Coronary artery (tissue), 2 donors: ENCODE measurements around the gene KEL.

Experiments used
- DNase-seq: peaks from one replicate; pipeline ENCODE4 v3.0.0-alpha.2; 2017; ENCODE audit warnings: low spot score
- H3K27ac ChIP-seq, 2 donors: fragments of 200-600 bp; sonication (generic); one replicate each; pipeline ENCODE4 v1.5.1; 2016 to 2019
- H3K4me3 ChIP-seq: fragments of 200-600 bp; sonication (generic); 2 replicates; pipeline ENCODE4 v1.5.1; 2016; ENCODE audit warnings: mild to moderate bottlenecking, moderate library complexity
- CTCF ChIP-seq: fragments of 200-600 bp; sonication (generic); IDR thresholded peaks from one replicate; pipeline ENCODE4 v1.5.1; 2019; ENCODE audit warnings: antibody characterized with exemption

Gene KEL

GRCh38 chr7:142950235-142950634 lies 11.9 kb downstream of the KEL start:
- no peak for TF ChIP-seq CTCF
- no peak for DNase-seq
- Histone ChIP-seq H3K27ac (no peak overlapping the region), H3K4me3 (no peak overlapping the region)

GRCh38 chr7:142948603-142949002 lies 13.6 kb downstream of the KEL start:
- TF ChIP-seq CTCF = no peak
- no peak overlapping the region for H3K4me3 ChIP-seq
- no peak for DNase-seq
- no peak overlapping the region for H3K27ac ChIP-seq

GRCh38 chr7:142945001-142945400 lies 17.2 kb downstream of the KEL start:
- DNase-seq = no peak
- Histone ChIP-seq H3K4me3 (no peak overlapping the region), H3K27ac (no peak overlapping the region)
- no peak for TF ChIP-seq CTCF

DNA sequence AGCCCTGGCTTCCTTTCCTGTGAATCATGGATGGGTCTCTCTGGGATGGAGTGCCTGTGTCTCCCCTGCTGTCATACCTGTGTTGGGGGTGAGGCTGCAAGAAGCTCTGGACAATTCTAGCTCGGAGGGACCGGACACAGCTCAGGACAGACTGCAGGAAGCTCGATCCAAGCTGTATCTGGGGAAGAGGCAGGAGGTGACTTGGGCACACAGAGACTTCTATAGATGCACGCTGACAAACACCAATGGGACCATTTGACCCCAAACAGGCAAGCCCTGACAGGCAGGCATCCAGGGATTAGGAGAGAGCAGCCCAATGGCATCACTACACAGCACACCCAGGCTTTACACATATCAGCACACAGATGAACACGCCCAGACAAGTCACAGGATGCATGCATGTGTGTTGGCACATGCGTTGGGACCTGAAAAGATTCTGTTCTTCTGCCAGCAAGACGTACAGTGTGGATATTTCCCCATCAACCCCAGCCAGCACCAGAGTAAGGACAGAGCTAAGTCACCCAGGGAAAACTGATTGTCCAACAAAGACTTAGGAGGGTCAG lies 18.4 kb downstream of the KEL start:
- no peak for TF ChIP-seq CTCF
- H3K4me3 ChIP-seq = no peak overlapping the region
- DNase-seq = peak; percentile 31
- H3K27ac ChIP-seq = no peak overlapping the region

DNA sequence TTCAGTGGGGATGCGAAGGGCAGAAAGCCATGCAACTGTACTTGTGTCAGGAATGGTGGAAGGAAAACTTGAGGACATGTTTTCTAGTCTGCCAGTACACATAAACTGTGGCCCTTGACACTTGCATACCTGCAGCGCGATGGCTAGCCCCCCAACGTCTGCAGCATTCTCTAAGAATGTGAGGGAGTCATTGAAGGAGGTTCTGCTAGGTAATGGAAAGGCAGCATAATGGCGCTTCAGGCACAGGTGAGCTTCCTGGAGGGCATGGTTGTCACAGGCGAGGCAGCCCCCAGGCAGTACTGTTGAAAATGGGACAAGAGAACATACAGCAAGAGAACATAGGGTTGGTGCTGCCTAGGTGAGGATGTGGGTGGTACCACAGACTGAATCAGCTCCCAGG lies 19.4 kb downstream of the KEL start:
- Histone ChIP-seq H3K27ac (no peak overlapping the region), H3K4me3 (no peak overlapping the region)
- DNase-seq = peak; percentile 53
- no peak for TF ChIP-seq CTCF

- TF ChIP-seq CTCF = no peak
- no peak for DNase-seq
- Histone ChIP-seq H3K4me3 (no peak overlapping the region), H3K27ac (no peak overlapping the region)
These were observed 20.6 kb downstream of the KEL start for GRCh38 chr7:142941541-142941940.

- H3K4me3 ChIP-seq = no peak overlapping the region
- peak; percentile 64 for DNase-seq
- H3K27ac ChIP-seq = no peak overlapping the region
- TF ChIP-seq CTCF = no peak
These were observed 21.1 kb downstream of the KEL start for GRCh38 chr7:142940966-142941535.
